Sigmoid colon (tissue), 7 donors: Measurements from ENCODE around the gene CHPT1. TPM values are rescaled to one million over a fixed set of nuclear protein-coding genes. Genes with fewer than 3 reads are reported as not detected.
A peak's percentile ranks its signal among the peaks of the same experiment; 100 is the strongest.

Experiments used
- DNase-seq: peaks from one replicate; pipeline ENCODE4 v3.0.0-alpha.2; 2019
- H3K27ac ChIP-seq, 4 donors: fragments of 200-600 bp; sonication (generic); one replicate each; pipeline ENCODE4 v1.5.1; 2016 to 2019; ENCODE audit warnings: mild to moderate bottlenecking in 1 of 4
- H3K27me3 ChIP-seq, 3 donors: fragments of 200-600 bp; sonication (generic); one replicate each; pipeline ENCODE4 v1.5.1; 2019; ENCODE audit warnings: mild to moderate bottlenecking in 1 of 3
- H3K36me3 ChIP-seq, 4 donors: fragments of 200-600 bp; sonication (generic); one replicate each; pipeline ENCODE4 v1.5.1; 2016 to 2019
- H3K4me1 ChIP-seq, 4 donors: fragments of 200-600 bp; sonication (generic); one replicate each; pipeline ENCODE4 v1.5.1; 2017 to 2019
- H3K4me3 ChIP-seq, 4 donors: fragments of 200-600 bp; sonication (generic); one replicate each; pipeline ENCODE4 v1.5.1; 2017 to 2019; ENCODE audit warnings: mild to moderate bottlenecking in 2 of 4, moderate library complexity in 1 of 4
- H3K9me3 ChIP-seq, 4 donors: fragments of 200-600 bp in 3 of 4; sonication (generic) in 3 of 4; one replicate each; pipeline versions ENCODE4 v1.5.1 to v1.6.1; 2013 to 2019
- CTCF ChIP-seq, 4 experiments: fragments of 450-650 bp in 3 of 4; fragments of 200-600 bp in 1 of 4; IDR thresholded peaks; one replicate each; pipeline ENCODE4 v1.5.1; 2016 to 2019; ENCODE audit warnings: antibody characterized with exemption in 4 of 4, mild to moderate bottlenecking in 3 of 4, moderate library complexity in 2 of 4
- EP300 ChIP-seq, 4 donors: sonication (generic); formaldehyde crosslinking; IDR thresholded peaks; one replicate each; pipeline ENCODE4 v1.6.1; 2017; ENCODE audit warnings: antibody characterized with exemption in 4 of 4
- POLR2A ChIP-seq, 2 donors: fragments of 450-650 bp; IDR thresholded peaks; one replicate each; pipeline ENCODE4 v1.6.1; 2016; ENCODE audit warnings: antibody characterized with exemption in 2 of 2, mild to moderate bottlenecking in 2 of 2, moderate library complexity in 2 of 2
- POLR2AphosphoS5 ChIP-seq, 4 donors: sonication (generic); formaldehyde crosslinking; IDR thresholded peaks; one replicate each; pipeline ENCODE4 v1.6.1; 2017; ENCODE audit warnings: antibody characterized with exemption in 4 of 4
- WGBS, 2 donors: extraction: QIAGEN DNeasy Blood & Tissue Kit; methylation state at CpG; one replicate each; pipeline ENCODE4 v1.1.7; 2013; 5-methylcytosine and 5-hydroxymethylcytosine counted together
- intact Hi-C: fragments of 100-400 bp; cut with DNase I; formaldehyde crosslinking; loops from one replicate; pipeline ENCODE4 v1.15.1; 2023
- polyA plus RNA-seq, 3 donors: library from polyadenylated mRNA; stranded (reverse); fragments of 200-250 nt; gene quantifications; one replicate each; pipeline ENCODE4 v1.2.3, GENCODE V29; 2013
- total RNA-seq, 4 donors: library from RNA; depleted of rRNA; stranded (reverse); fragments of >200 nt; gene quantifications; one replicate each; pipeline ENCODE4 v1.1.0, GENCODE V29; 2016
- donor health status: healthy with polysubstance abuse.
- donor health status: Bipolar disorder and iron deficiency.
- donor health status: healthy.

The CHPT1 gene
- total and polyA plus RNA-seq, 7 donors: 49.9 to 118 (median 58.1) TPM

GRCh38 chr12:101713930-101714329 is 16.5 kb downstream of the CHPT1 start:
- H3K27me3 ChIP-seq: no peaks in the 10 kb centered on the region
- DNase-seq: no peak
- 15 to 74% methylated on average over 2 of the region's 2 CpGs for WGBS, 2 donors
- TF ChIP-seq EP300 (IDR thresholded peaks at IDR 0.05): no peak
- no peak for TF ChIP-seq POLR2AphosphoS5 (IDR thresholded peaks at IDR 0.05)
- TF ChIP-seq POLR2A (IDR thresholded peaks at IDR 0.05): no peak
- TF ChIP-seq CTCF (IDR thresholded peaks at IDR 0.05): no peak
- H3K27ac ChIP-seq: peak overlapping the region; percentile 43 to 58 (median 46)
- H3K36me3 ChIP-seq: peaks cover 0 to 10% (median 0%) of the 10 kb centered on the region in 4 donors
- no peak overlapping the region for H3K4me3 ChIP-seq
- intact Hi-C loops: no loop called here
- peaks cover 0 to 34% (median 24%) of the 10 kb centered on the region in 4 donors for H3K4me1 ChIP-seq
- no peaks in the 10 kb centered on the region for H3K9me3 ChIP-seq

DNA sequence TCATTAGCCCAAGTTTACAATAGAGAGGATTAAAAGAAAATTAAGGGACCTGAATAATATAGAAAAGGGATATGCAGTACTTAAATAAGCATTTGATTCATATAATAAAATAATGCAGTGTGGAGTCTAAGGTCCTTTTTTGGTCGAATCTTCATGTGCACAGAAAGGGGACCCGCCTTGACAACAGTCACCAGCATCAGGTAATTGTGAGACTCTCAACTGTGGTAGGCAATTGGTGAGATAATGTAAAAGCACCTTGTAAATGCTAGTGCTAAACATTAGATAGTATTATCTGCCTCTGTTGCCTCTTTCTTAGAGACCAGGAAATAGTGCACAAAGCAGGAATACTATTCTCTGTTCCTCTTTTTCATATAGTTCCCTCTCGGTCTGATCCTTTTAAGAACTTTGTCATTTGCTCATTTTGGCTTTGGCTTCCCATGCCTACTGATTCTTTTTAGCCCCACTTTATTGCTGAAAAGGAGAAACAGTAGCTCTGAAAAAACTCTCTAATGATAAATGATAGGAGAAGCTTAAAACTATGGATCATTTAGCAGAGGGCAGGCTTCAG is 17.5 kb downstream of the CHPT1 start:
- TF ChIP-seq POLR2AphosphoS5 (IDR thresholded peaks at IDR 0.05) (no peak), EP300 (IDR thresholded peaks at IDR 0.05) (no peak)
- Histone ChIP-seq H3K4me1 (peaks cover 0 to 28% (median 21%) of the 10 kb centered on the region in 4 donors), H3K36me3 (peaks cover 0 to 11% (median 0%) of the 10 kb centered on the region in 4 donors), H3K4me3 (no peak overlapping the region), H3K27me3 (no peaks in the 10 kb centered on the region), H3K9me3 (no peaks in the 10 kb centered on the region), H3K27ac (no peak overlapping the region)
- DNase-seq: no peak
- 36 to 63% methylated on average over 3 of the region's 3 CpGs for WGBS, 2 donors
- intact Hi-C loops: no loop called here

DNA sequence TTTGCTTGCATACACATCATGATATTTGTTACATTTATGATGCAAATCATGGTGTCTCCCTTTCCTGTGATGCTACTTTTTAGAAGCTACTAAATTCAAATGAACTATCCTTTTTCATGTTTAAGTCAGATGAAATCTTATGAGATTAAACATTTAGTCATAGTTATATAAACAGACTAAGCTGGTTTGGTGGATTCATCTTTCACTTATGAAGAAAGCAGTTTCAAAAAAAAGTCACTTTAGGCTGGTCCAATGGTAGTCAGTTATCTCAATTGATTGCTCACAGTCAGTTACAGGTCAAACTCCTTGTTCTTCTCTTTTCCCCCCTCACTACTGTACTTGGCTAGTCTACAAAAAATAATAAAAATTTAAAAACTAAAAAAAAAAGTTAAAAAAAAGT is 22.1 kb downstream of the CHPT1 start:
- no peak overlapping the region for H3K4me3 ChIP-seq
- H3K27me3 ChIP-seq: no peaks in the 10 kb centered on the region
- H3K36me3 ChIP-seq: peaks cover 0 to 40% (median 7%) of the 10 kb centered on the region in 4 donors
- H3K9me3 ChIP-seq: no peaks in the 10 kb centered on the region
- TF ChIP-seq POLR2A (IDR thresholded peaks at IDR 0.05): no peak
- no peak for TF ChIP-seq POLR2AphosphoS5 (IDR thresholded peaks at IDR 0.05)
- no peak for TF ChIP-seq EP300 (IDR thresholded peaks at IDR 0.05)
- no peak for TF ChIP-seq CTCF (IDR thresholded peaks at IDR 0.05)
- H3K27ac ChIP-seq: no peak overlapping the region
- DNase-seq: no peak
- H3K4me1 ChIP-seq: peaks cover 0 to under 1% (median under 1%) of the 10 kb centered on the region in 4 donors
- intact Hi-C loops: no loop called here

DNA sequence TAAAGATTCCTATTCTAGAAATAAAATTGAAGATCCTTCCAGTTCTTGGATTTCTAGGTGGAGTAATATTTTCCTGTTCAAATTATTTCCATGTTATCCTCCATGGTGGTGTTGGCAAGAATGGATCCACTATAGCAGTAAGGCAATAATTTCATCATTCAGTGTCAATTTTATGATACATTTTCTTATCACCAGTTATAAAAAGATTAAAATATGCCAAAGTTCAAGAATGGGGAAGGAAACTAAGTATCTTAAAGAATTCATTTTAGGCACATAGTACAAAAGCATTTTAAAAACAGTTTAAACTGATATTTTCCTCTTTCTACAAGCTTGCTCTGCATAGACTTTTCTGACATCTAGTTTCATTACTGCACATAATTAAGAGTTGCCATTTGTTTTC is 22.7 kb downstream of the CHPT1 start:
- Histone ChIP-seq H3K27ac (no peak overlapping the region), H3K9me3 (no peaks in the 10 kb centered on the region), H3K4me3 (no peak overlapping the region), H3K36me3 (peaks cover 0 to 45% (median 10%) of the 10 kb centered on the region in 4 donors), H3K4me1 (no peaks in the 10 kb centered on the region), H3K27me3 (no peaks in the 10 kb centered on the region)
- intact Hi-C loops: no loop called here
- no peak for DNase-seq
- TF ChIP-seq EP300 (IDR thresholded peaks at IDR 0.05) (no peak), POLR2AphosphoS5 (IDR thresholded peaks at IDR 0.05) (no peak), CTCF (IDR thresholded peaks at IDR 0.05) (no peak), POLR2A (IDR thresholded peaks at IDR 0.05) (no peak)

- Histone ChIP-seq H3K36me3 (peaks cover 0 to 64% (median 14%) of the 10 kb centered on the region in 4 donors), H3K9me3 (no peaks in the 10 kb centered on the region), H3K27ac (no peak overlapping the region), H3K4me3 (no peak overlapping the region), H3K27me3 (no peaks in the 10 kb centered on the region), H3K4me1 (no peaks in the 10 kb centered on the region)
- DNase-seq: no peak
- no peak for TF ChIP-seq EP300 (IDR thresholded peaks at IDR 0.05)
- no peak for TF ChIP-seq POLR2AphosphoS5 (IDR thresholded peaks at IDR 0.05)
- TF ChIP-seq CTCF (IDR thresholded peaks at IDR 0.05): no peak
- TF ChIP-seq POLR2A (IDR thresholded peaks at IDR 0.05): no peak
- 96 to 97% methylated on average over 4 of the region's 4 CpGs for WGBS, 2 donors
- intact Hi-C loops: no loop called here
Measured at GRCh38 chr12:101722392-101722791, 25.0 kb downstream of the CHPT1 start.
